Measurements from ENCODE around the gene RASSF4.
A peak's percentile ranks its signal among the peaks of the same experiment; 100 is the strongest.

RASSF4 gene, protein sequence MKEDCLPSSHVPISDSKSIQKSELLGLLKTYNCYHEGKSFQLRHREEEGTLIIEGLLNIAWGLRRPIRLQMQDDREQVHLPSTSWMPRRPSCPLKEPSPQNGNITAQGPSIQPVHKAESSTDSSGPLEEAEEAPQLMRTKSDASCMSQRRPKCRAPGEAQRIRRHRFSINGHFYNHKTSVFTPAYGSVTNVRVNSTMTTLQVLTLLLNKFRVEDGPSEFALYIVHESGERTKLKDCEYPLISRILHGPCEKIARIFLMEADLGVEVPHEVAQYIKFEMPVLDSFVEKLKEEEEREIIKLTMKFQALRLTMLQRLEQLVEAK

DNA sequence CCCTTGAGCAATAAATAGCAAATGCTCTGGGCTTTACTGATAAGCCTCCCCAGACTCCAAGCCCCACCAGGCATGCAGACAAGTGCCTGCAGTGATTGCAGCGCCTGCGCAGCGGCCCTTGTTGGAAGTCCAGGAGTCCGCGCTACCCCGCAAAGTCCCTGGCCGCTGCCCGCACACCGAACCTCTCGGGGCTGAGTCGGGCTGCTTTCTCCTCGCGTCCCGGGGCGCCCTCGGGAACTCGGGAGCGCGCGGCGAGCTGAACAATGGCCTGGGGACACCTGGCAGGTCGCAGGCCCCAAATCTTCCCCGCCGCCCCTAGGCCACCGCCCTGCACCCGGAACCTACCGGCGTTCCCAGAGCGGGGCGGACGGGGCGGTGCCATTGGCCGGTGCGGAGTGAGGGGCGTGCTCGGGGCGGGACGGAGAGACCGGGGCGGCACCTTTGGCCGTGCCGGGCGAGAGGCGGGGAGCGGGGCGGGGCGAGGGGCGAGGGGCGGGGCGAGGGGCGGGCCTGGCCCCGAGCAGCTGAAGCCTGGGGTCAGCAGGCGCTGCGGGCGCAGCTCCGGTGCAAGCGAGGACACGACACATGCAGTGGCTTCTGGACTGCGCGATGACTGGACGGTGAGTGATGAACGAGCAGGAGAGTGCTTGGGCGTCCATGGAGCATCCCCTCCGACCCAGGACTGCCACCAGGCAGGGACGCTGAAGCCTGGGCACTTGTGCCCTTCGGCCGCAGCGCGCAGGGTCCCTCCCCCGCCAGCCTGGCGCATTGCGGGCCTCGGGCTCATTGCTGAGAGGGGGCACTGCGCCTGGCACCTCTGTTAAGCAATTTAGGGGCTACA, at the start of gene RASSF4:
Gene RASSF4 (plus strand): TSS at position 556 of the 841 bp plus-strand sequence. CDS start 10,401 bp downstream, outside the sequence.
- DNase-seq: peak; percentile 95 to 98 (median 97)

DNA sequence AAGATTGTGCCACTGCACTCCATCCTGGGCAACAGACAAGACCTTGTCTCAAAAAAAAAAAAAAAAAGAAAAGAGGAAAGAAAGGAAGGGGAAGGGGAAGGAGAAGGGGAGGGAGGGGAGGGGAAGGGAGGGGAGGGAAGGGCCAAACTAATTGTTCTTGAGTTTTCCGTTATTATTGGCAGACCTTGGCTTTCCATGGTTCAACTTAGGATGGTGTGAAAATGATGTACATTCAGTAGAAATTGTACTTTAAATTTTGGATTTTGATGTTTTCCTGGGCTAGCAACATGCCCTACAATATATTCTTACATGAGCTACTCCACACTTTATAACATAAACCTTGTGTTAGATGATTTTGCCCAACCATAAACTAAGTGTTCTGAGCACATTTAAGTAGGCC, 49.7 kb upstream of the RASSF4 start:
- no peak for DNase-seq

DNA sequence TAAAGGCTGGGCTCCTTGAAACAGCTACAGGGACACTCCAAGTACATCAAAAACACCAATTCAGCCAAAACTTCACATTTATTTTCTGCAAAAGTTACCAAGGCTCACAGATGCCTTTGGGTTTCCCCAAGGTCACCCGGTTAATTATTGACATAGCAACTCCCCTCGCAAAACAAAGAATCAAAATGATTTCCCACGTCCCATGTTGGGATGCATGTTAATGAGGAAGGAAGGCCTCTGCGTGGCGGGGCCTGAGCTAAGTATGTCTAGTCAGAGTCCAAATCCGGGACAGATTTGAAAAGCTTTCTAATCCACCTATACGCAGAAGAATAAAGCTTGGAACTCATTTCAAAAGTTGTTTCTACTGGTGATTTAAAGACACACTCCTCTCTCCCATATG, 49.0 kb upstream of the RASSF4 start:
- no peak for DNase-seq

DNA sequence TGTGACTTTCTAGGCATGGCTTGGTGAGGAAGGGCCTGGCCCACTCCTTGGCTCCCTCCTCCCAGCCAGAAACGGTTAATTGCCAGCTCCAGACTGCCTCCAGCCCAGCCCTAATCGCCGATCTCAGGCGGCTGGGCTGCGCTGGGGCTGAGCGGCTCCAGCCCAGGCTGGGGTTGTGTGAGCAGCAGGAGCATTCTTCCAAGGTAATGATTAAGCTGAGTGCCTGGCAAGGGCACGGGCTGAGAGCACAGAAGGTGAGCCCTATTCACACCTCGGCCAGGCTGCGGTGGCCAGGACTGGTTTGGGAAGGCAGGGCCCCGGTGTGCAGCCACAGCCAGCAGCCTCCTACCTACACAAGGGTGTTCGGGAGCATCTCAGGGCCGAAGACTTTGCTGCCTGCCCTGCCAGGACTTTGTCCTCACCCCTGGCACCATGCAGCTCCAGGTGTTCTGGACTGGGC, 48.5 kb upstream of the RASSF4 start, which contains the start of gene TMEM72:
Gene TMEM72 (plus strand): TSS at position 257 of the 460 bp plus-strand sequence. CDS start 176 bp downstream, at position 433.
- no peak for DNase-seq

DNA sequence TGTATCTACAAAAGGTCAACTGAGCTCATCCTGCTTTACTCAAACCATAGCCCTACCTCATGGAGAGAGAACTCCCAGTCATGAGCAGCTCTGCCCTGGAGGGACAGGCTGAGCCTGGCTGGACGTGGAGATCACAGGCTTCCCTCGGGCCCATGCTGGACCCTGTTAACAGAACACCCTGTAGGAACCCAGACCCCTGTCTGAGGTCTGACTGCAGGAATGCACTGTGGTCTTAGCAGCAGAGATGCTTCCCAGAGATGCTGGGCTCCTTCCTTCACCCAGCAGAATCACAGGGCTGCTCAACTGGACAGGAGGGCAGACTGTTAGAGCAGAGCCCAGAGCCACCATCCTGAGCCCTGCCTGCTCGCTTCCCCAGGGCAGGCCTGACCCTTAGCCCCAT, 47.7 kb upstream of the RASSF4 start:
- DNase-seq: no peak

DNA sequence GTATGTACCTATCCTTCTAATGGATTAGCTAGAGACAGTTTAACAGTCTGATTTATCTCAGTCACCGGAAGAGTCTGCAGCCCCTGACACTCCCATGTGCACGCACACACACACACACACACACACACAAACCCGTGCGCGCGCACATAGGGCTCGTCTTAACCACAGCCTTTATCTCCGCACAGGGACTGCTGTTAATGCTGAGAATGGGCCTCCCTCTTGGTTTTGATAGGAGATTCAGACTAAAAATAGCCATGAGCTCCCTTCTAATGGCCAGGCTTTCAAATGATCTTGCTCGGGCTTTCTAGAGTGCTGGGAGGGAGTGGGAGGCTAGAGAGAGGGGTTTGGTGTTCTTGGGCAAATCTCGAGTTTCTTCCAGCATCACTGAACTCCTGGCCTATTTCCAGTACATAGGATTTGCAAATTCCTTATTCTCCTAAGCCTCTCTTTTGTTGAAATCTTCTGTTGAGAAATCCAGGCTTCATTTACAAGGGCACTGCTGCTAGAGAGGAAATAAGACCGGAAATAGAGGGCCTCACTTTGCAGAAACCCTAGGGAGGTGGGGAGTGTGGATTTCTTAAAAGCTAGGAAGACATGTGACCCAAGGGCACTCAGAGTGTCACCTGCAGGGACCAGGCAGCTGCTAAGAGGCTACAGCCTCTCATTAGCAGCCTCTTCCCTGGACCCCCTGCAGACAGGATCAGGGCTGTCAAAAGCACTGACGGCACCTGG, 46.1 kb upstream of the RASSF4 start:
- DNase-seq: peak in 2 of 3 donors; percentile 36 to 40

DNA sequence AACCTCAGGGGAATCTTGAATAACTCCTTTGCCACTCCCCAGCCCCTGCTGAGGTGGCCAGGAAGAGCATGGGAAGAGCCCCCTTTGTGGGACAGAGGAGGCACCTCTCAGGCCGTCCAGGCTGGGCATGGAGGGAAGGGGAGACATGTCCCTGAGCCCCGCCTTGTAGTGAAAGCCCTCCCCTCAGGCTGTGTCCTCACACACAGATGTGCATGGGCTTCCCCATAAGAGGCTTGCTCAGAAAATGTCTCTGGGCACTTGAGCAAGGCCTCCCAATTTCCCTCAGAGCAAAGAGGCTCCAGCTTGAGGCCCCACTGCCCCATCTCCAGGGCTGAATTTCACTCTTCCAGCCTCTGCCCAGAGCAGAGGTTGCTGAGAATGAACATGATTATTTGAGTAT, 44.7 kb upstream of the RASSF4 start:
- DNase-seq: no peak

DNA sequence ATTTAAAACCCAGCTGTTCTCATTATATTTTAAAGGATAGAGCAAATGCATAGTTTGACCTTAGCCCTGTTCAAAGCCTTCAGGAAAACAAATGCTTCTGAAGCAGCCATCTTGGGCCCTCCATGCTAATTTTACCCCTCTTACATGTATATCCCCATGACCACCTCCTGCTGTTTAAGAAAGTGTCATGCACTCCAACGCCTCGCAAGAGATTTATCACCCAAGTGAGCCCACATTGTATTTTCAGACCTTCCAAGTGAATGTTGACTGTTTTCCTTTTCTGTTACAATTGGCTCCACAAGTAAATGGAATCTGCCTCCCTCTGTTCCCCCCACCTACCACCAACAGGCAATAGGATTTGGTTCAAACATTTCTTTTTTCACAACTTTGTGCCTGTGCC, 43.2 kb upstream of the RASSF4 start:
- no peak for DNase-seq

DNA sequence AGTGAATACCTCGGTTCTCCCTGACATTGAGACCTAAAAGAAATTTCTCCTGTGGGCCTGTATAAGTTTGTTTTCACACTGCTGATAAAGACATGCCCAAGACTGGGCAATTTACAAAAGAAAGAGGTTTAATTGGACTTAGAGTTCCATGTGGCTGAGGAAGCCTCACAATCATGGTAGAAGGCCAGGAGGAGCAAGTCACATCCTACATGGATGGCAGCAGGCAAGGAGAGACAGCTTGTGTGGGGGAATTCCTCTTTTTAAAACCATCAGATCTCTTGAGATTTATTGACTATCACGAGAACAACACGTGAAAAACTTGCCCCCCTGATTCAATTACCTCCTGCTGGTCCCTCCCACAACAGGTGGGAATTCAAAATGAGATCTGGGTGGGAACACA, 41.8 kb upstream of the RASSF4 start:
- DNase-seq: no peak

DNA sequence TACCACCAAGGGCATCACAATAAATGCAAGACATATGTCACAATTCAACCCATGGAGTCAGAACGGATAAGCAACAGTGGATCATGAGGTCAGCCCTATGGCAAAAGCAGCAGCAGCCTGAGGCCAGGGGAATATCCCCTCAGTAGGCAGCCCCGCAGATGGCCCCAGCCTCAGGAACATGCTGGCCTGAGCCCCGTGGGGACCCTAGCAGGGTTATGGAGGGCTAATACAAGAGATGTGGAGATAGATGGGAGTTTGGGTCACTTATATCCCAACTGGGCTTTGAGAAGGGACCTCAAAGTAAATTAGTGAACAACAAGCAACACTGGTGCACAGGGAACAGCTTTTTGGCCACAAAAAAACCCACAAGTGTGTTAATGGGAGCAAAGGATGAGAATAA, 39.4 kb upstream of the RASSF4 start:
- DNase-seq: no peak

DNA sequence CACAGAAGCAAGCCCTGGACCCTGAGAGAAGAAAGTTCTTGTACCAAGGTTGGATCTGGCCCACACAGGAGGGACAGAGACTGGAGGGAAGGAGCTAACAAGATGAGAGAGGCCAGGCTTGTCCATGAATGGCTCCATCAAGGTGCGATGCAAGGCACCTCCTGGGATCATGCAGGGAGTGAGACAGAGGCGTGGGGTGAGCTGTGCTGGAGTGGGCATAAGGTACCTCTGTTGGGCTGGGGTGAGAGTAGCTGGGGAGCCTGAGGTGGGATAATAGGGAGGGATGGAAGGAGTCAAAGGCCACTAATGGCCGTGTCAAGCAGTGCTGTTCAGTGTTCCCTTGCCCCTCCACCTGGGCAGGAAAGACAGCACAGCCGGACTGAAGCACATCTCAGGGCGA, 38.5 kb upstream of the RASSF4 start:
- no peak for DNase-seq

DNA sequence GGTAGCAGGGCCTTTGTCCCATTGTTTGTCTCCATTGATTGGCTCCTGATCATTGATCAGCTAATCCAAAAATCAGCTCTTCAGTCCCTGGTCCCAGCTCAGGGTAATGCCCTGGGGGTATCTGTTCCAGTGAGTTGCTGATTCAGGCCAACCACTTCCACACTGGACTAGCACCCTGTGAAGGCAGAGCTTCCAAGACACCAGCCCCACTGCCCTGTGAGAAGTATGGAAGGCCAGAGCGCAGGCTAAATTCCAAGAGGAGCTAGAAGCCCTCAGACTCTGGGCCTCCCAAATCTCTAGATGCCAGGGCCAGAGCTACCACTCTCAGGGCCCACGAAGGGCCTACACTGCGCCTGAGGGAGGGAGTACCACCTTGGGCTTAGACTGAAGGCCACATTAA, 38.1 kb upstream of the RASSF4 start:
- DNase-seq: no peak

DNA sequence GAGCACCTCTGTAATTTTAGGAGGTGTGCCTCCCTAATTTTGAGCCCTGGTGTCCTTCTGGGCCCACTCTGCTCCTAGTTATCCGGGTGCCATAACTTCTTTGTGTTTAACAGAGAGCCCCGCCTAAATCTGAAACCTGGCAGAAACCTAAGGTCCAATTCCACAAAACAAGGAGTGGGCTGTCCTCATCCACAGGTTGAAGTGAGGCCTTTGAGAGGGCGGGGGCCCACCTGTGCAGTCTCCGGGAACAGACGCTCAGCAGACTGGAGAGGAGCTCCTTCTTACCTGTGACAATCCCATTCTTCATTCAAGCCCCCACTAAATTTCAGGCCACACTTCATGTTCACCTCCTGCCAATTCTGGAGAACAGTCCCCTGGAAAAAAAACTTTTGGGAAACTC, 37.6 kb upstream of the RASSF4 start:
- no peak for DNase-seq

DNA sequence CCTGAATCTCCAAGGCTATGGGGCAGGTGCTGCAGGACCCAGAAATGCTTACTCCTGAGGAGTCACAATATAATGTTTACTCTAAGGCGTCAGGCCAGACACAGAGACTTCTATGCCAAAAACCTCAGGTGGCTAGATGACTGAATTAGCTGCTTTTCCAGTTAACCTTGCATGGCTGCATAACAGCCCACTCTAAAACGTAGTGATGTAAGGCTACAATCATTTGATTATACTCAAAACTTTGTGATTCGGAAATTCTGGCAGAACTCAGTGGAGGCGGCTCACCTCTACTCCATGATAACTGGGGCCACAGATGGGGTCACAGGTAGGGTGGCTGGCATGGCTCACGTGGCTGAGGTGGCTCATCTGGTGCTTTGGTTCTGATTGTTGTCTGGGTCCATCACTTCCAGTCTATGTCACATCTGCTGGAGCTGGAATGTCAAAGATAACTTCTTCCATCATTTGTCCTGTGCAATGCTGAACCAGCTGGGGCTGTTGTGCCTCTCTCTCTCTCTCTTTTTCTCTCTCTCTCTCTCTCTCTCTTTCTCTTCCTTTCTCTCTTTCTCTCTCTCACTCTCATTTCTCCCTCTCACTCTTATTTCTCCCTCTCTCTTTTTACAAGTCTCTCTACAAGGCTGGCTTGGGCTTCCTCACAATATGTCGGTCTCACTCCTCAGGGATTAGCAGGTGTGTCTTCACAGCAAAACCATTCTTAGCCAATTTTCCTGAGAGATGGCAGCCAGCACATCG, 36.6 kb upstream of the RASSF4 start:
- no peak for DNase-seq

DNA sequence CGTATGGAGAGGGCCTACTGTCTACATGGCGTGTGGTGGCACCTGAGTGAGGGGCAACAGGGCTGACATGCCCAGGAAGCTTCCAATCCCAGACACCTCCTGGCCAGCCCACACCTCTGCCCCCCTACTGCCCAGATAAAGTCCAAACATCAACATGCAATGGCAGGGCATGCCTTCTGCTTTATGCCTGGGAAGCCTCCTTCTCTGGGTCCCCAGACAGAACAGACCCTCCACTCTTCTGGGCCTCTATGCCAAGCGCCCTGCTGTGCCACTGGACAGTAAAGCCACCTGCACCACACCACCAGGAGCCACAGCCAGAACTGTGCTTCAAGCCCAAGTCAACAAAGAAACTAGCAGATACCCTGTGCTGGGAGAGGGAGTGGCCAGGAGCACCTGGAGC, 36.0 kb upstream of the RASSF4 start:
- no peak for DNase-seq

DNA sequence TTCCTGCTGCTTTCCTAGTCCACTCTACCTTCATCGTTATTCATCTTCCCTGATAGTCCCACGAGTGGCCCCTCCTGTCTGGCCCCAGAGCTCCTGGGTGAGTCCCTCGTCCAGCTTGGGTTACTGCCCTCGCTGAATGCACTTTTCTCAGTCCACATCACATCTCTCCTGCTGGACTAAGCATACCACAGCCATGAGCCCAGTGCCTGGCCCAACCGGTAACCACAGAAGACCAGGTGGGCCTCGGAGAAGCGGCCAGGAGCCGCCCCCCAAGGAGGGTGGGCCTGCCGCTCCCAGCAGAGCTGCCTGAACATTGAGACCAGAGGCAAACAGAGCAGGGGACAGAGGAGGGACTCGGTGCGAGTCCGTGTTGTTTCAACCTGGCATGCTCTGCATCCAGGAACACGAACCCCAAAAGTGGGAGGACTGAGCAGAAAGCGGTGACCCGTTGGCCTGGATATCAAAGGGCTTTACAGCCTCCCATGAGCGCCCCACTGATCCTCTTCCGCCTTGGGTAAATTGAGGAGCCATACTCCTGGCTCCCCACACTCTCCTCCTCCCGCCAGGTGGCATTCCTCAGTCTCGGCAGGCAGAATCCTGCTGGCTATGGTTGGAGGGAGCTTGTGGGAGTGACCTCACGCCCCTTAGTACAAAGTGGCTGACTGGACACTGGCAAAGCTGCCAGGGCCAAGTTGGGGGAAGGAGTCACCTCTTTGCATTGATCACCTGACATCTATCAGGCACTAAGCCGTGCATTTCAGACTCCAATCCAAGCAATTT, 35.2 kb upstream of the RASSF4 start:
- no peak for DNase-seq

DNA sequence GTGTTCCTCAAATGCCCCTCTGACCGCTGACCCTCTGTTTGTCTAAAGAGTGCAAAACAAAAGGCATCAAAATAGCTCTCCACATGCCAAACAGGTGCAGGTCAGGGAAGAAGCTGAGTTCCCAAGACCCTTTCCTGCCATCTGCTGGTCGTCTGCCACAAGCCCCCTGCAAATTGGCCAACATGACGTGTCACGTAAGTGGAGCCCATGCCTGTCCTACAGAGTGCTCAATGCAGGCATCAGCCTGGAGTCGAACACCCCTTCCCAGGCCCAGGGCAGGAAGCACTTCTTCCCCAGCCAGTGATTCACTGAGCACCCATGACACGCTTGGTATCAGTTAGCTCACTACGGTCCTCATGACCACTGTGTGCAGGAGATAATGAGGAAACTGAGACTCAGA, 34.4 kb upstream of the RASSF4 start:
- DNase-seq: peak; percentile 68 to 79 (median 68)

DNA sequence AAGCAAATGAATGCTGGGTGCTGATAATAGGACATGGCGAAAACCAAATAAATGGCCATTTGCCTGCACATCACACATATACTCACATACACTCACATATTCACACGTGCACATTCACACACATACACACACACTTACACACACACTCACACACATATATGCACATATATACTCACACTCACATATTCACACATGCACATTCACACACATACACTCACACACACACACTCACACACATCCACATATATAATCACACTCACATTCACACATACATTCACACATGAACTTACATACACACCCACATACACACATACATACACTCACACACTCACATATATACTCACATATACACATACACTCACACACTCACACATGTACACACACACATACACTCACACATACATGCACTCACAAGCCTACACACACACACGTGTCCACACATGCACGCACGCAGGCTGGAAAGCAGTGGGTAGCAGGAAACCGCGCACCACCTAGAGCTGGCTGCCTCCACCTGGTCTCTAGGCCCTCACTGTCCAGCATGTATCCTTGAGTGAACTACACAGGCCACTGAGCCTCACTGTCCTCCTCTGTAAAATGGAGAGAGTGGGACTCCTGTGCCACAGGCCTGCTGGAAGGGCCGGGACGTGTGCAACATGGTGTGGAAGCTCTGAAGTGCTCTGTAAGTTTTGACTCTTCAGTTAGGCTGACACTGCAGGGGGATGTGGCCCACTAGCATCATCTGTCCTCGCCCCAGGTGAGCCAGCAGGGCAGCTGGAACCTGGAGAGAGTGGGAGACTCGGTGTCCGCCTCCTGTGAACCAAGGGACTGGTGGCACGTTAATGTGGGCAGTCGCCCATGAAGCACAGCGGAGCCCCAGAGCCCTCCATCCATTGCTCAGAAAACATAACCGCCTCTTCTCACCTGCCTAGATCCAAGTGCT, 33.5 kb upstream of the RASSF4 start:
- DNase-seq: no peak

DNA sequence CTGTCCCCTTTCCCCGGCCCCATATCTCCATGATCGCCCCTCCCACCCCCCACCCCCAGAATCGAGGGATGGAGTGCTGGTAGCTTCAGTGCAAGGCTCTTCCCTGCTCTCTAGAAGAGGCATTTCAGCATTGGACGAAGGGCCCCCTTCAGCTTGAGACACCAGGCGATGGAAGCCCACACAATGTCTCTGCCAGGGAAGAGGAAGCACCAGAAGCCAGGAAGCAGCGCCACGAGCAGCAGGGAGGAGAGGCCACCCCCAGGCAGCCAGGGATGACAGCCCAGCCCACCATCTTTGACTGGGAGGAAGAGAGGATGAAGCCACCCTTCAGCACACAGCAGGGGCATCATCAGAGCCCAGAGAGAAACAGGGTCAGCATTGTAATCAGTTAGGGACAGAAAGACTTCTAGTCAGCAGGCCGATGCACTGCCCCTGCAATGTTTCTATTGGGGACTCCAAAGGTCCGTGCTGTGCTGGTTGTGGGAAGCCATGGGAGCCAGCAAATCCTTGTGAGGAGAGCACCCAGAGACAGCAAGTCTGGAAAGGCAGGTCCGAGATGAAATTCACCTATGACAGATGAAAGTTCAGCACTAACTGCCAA, 32.8 kb upstream of the RASSF4 start:
- DNase-seq: peak; percentile 39 to 59 (median 53)

DNA sequence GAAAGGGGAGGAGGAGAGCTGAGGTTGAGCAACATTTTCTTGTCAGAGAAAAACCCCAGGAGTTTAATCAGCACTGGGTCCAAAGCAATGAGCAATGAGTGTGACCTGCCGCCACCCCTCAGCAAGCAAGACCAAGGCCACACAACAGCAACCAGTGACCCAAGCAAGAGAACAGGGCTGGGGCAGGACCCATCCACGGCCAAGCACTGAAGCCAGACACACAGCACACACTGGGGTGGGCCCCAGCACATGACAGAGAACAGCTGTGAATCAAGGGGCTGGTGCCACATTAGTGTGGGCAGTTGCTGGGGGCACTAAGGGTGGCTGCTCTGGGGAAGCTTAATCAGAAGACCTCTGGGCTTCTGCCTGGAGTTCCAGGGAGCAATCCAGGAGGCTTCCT, 32.2 kb upstream of the RASSF4 start:
- peak; percentile 72 to 78 (median 76) for DNase-seq
